IMR-90 (cell line): Measurements from ENCODE around the gene KCNAB2. TPM values are rescaled to one million over a fixed set of nuclear protein-coding genes. Genes with fewer than 3 reads are reported as not detected.

ENCODE experiments used
- ATAC-seq: fragments of 200-7000 bp; cut with Tn5 transposase; 2 replicates; pipeline ENCODE4 v1.9.1; 2020; ENCODE audit warnings: low read depth, mild to moderate bottlenecking, moderate library complexity
- BruUV-seq: library from RNA; stranded (reverse); fragments of 400-500 nt; replicated peaks from 2 replicates; lab custom pipeline; 2021; lab: Mats Ljungman, UMichigan
- CTCF ChIA-PET: fragments of 300-600 bp; formaldehyde crosslinking; extraction: SDS; loops from one replicate; lab custom pipeline; 2021; ENCODE audit warnings: antibody characterized with exemption; lab: Yijun Ruan, JAX
- POLR2A ChIA-PET: fragments of 300-600 bp; sonication (Branson Sonifier 250); formaldehyde crosslinking; loops from one replicate; lab custom pipeline; 2022; ENCODE audit warnings: antibody characterized with exemption; ENCODE audit not compliant: unreplicated experiment; lab: Charles Lee
- DNase-seq: peaks from one replicate; pipeline ENCODE4 v3.0.0; 2013
- H2AFZ ChIP-seq: replicated peaks from 2 replicates; pipeline ENCODE3; 2013; ENCODE audit warnings: low read length, mild to moderate bottlenecking; ENCODE audit not compliant: poor library complexity
- H2AK5ac ChIP-seq: 2 replicates; pipeline ENCODE4 v1.6.1; 2013; ENCODE audit warnings: low read depth, low read length, inconsistent platforms
- H2AK9ac ChIP-seq: replicated peaks from 2 replicates; pipeline ENCODE3; 2013; ENCODE audit warnings: mild to moderate bottlenecking, low read depth, low read length, moderate library complexity; ENCODE audit not compliant: poor library complexity
- H2BK120ac ChIP-seq: 2 replicates; pipeline ENCODE4 v1.6.1; 2013; ENCODE audit warnings: low read depth, low read length, inconsistent platforms
- H2BK15ac ChIP-seq: 3 replicates; pipeline ENCODE4 v1.6.1; 2013; ENCODE audit warnings: low read depth, low read length, inconsistent platforms
- H2BK20ac ChIP-seq: 2 replicates; pipeline ENCODE4 v1.6.1; 2013; ENCODE audit warnings: low read depth, mild to moderate bottlenecking, inconsistent platforms, low read length, moderate library complexity
- H2BK5ac ChIP-seq: 2 replicates; pipeline ENCODE4 v1.6.1; 2013; ENCODE audit warnings: mild to moderate bottlenecking, low read depth, low read length, inconsistent platforms; ENCODE audit not compliant: poor library complexity, severe bottlenecking
- H3K14ac ChIP-seq: replicated peaks from 2 replicates; pipeline ENCODE4 v1.6.1; 2013; ENCODE audit warnings: low read depth, low read length, inconsistent platforms
- H3K18ac ChIP-seq: 2 replicates; pipeline ENCODE4 v1.6.1; 2013; ENCODE audit warnings: low read depth, low read length, control low read depth
- H3K23ac ChIP-seq: 2 replicates; pipeline ENCODE4 v1.6.1; 2013; ENCODE audit warnings: low read depth, low read length, inconsistent platforms
- H3K27ac ChIP-seq: 2 replicates; pipeline ENCODE4 v1.5.1; 2013; ENCODE audit warnings: mild to moderate bottlenecking, control low read depth, low read length; ENCODE audit not compliant: insufficient read depth
- H3K27me3 ChIP-seq: 2 replicates; pipeline ENCODE4 v1.6.1; 2013; ENCODE audit warnings: low read length; ENCODE audit not compliant: control insufficient read depth, insufficient read depth
- H3K36me3 ChIP-seq: 2 replicates; pipeline ENCODE4 v1.6.1; 2013; ENCODE audit warnings: low read length, mixed read lengths; ENCODE audit not compliant: control insufficient read depth, insufficient read depth
- H3K4ac ChIP-seq: 2 replicates; pipeline ENCODE4 v1.6.1; 2013; ENCODE audit warnings: low read depth, low read length, inconsistent platforms
- H3K4me1 ChIP-seq: 2 replicates; pipeline ENCODE4 v1.6.1; 2013; ENCODE audit warnings: low read length, mixed read lengths; ENCODE audit not compliant: control insufficient read depth, insufficient read depth
- H3K4me2 ChIP-seq: 2 replicates; pipeline ENCODE4 v1.6.1; 2013; ENCODE audit warnings: low read depth, mild to moderate bottlenecking, control low read depth, low read length, moderate library complexity
- H3K4me3 ChIP-seq: 2 replicates; pipeline ENCODE4 v1.5.1; 2013; ENCODE audit warnings: low read depth, mild to moderate bottlenecking, control low read depth, low read length, moderate library complexity; ENCODE audit not compliant: insufficient read depth
- H3K56ac ChIP-seq: 2 replicates; pipeline ENCODE4 v1.6.1; 2013; ENCODE audit warnings: low read length, inconsistent platforms; ENCODE audit not compliant: insufficient read depth; ENCODE audit errors: extremely low read depth
- H3K79me1 ChIP-seq, 2 experiments: 2 replicates each; pipeline ENCODE4 v1.6.1; 2013; ENCODE audit warnings: low read length in 2 of 2, inconsistent platforms in 1 of 2, low read depth in 1 of 2
- H3K9ac ChIP-seq: 2 replicates; pipeline ENCODE4 v1.6.1; 2013; ENCODE audit warnings: low read depth, low read length, control low read depth
- H3K9me1 ChIP-seq: 2 replicates; pipeline ENCODE4 v1.6.1; 2013; ENCODE audit warnings: low read length, inconsistent platforms; ENCODE audit not compliant: insufficient read depth
- H3K9me3 ChIP-seq: 2 replicates; pipeline ENCODE4 v1.6.1; 2013; ENCODE audit warnings: low read length; ENCODE audit not compliant: control insufficient read depth, insufficient read depth
- H4K20me1 ChIP-seq: 2 replicates; pipeline ENCODE4 v1.6.1; 2013; ENCODE audit warnings: low read length, inconsistent platforms; ENCODE audit not compliant: insufficient read depth
- H4K5ac ChIP-seq: 2 replicates; pipeline ENCODE4 v1.6.1; 2013; ENCODE audit warnings: mild to moderate bottlenecking, low read depth, low read length, control low read depth
- H4K8ac ChIP-seq, 2 experiments: 2 replicates each; pipeline ENCODE4 v1.6.1; 2013; ENCODE audit warnings: low read depth in 2 of 2, low read length in 2 of 2, control low read depth in 1 of 2, inconsistent platforms in 1 of 2
- H4K91ac ChIP-seq: 2 replicates; pipeline ENCODE4 v1.6.1; 2013; ENCODE audit warnings: low read depth, low read length, inconsistent platforms; ENCODE audit not compliant: insufficient read depth
- BHLHE40 ChIP-seq: fragments of 150-350 bp; IDR thresholded peaks from 2 replicates; pipeline ENCODE4 v1.6.1; 2016; ENCODE audit warnings: mild to moderate bottlenecking, low read depth, low read length
- CEBPB ChIP-seq: IDR thresholded peaks from 2 replicates; pipeline ENCODE4 v1.6.1; 2012; ENCODE audit warnings: low read depth, low read length, improper control_type of control experiment
- CHD1 ChIP-seq: IDR thresholded peaks from 2 replicates; pipeline ENCODE4 v1.6.1; 2012; ENCODE audit warnings: low read depth, low read length, improper control_type of control experiment
- ELK1 ChIP-seq: fragments of 150-350 bp; IDR thresholded peaks from 2 replicates; pipeline ENCODE4 v1.6.1; 2016; ENCODE audit warnings: low read depth, mild to moderate bottlenecking, low read length, moderate library complexity, borderline replicate concordance
- FOS ChIP-seq: fragments of 150-350 bp; IDR thresholded peaks from 2 replicates; pipeline ENCODE4 v1.6.1; 2016; ENCODE audit warnings: low read depth, low read length
- MAZ ChIP-seq: IDR thresholded peaks from 2 replicates; pipeline ENCODE4 v1.6.1; 2012; ENCODE audit warnings: low read depth, mild to moderate bottlenecking, low read length, improper control_type of control experiment, moderate library complexity, borderline replicate concordance
- MXI1 ChIP-seq: IDR thresholded peaks from 2 replicates; pipeline ENCODE4 v1.6.1; 2012; ENCODE audit warnings: low read depth, mild to moderate bottlenecking, low read length, moderate library complexity, borderline replicate concordance
- NFE2L2 ChIP-seq: fragments of 150-350 bp; IDR thresholded peaks from 2 replicates; pipeline ENCODE4 v1.6.1; 2016; ENCODE audit warnings: low read depth, mild to moderate bottlenecking, low read length
- POLR2A ChIP-seq: IDR thresholded peaks from 2 replicates; pipeline ENCODE4 v1.6.1; 2012; ENCODE audit warnings: mild to moderate bottlenecking, low read depth, low read length
- RAD21 ChIP-seq: IDR thresholded peaks from 2 replicates; pipeline ENCODE4 v1.6.1; 2012; ENCODE audit warnings: low read length, improper control_type of control experiment
- RCOR1 ChIP-seq: IDR thresholded peaks from 2 replicates; pipeline ENCODE4 v1.6.1; 2012; ENCODE audit warnings: mild to moderate bottlenecking, low read length, improper control_type of control experiment; ENCODE audit not compliant: insufficient replicate concordance
- RFX5 ChIP-seq: IDR thresholded peaks from 2 replicates; pipeline ENCODE4 v1.8.0; 2012; ENCODE audit warnings: low read depth, mild to moderate bottlenecking, low read length, moderate library complexity
- SMC3 ChIP-seq: fragments of 150-350 bp; IDR thresholded peaks from 2 replicates; pipeline ENCODE4 v1.6.1; 2016; ENCODE audit warnings: low read depth, mild to moderate bottlenecking, antibody characterized with exemption, low read length, moderate library complexity
- USF2 ChIP-seq: fragments of 150-350 bp; IDR thresholded peaks from 2 replicates; pipeline ENCODE4 v1.6.1; 2017; ENCODE audit warnings: mild to moderate bottlenecking, antibody characterized with exemption, low read length, low read depth
- WGBS, 2 experiments: methylation state at CpG; one replicate each; pipeline versions ENCODE4 v1.1.5 to v1.1.7; 2013; ENCODE audit warnings: missing lambda C conversion rate in 2 of 2; ENCODE audit not compliant: insufficient read length in 1 of 2; ENCODE audit errors: extremely low coverage in 2 of 2; 5-methylcytosine and 5-hydroxymethylcytosine counted together
- dilution Hi-C: fragments of 300-500 bp; cut with HindIII; formaldehyde crosslinking; loops from one replicate; pipeline ENCODE4 v1.14.3; 2018; ENCODE audit warnings: low sequenced_read_pairs; ENCODE audit not compliant: unreplicated experiment
- in situ Hi-C: fragments of 300-500 bp; cut with MboI; formaldehyde crosslinking; loops from 3 replicates; pipeline ENCODE4 v1.14.3; 2019; ENCODE audit warnings: low sequenced_read_pairs, inconsistent platforms, mixed read lengths
- intact Hi-C: fragments of 100-400 bp; cut with micrococcal nuclease; formaldehyde crosslinking; loops from 2 replicates; pipeline ENCODE4 v1.10.0; 2022
- polyA plus RNA-seq, 3 experiments: library from polyadenylated mRNA; depleted of rRNA; stranded (reverse); fragments of >200 nt; gene quantifications; 2 replicates each; pipeline ENCODE4 v1.2.3, GENCODE V29; 2012; ENCODE audit warnings: low replicate concordance in 1 of 3
- total RNA-seq: library from RNA; depleted of rRNA; stranded (reverse); fragments of >200 nt; gene quantifications from 2 replicates; pipeline ENCODE4 v1.2.3, GENCODE V29; 2012
- TF ChIP-seq, protein P1 (sequence below): conservative IDR thresholded peaks from 2 replicates; pipeline ENCODE4 v1.5.1; 2012; ENCODE audit warnings: mild to moderate bottlenecking, low read depth, low read length, improper control_type of control experiment

Gene KCNAB2
- total and polyA plus RNA-seq, 2 of the 4 experiments (the other 2 are of a cell fraction), result 1.3 to 4.2 TPM

DNA sequence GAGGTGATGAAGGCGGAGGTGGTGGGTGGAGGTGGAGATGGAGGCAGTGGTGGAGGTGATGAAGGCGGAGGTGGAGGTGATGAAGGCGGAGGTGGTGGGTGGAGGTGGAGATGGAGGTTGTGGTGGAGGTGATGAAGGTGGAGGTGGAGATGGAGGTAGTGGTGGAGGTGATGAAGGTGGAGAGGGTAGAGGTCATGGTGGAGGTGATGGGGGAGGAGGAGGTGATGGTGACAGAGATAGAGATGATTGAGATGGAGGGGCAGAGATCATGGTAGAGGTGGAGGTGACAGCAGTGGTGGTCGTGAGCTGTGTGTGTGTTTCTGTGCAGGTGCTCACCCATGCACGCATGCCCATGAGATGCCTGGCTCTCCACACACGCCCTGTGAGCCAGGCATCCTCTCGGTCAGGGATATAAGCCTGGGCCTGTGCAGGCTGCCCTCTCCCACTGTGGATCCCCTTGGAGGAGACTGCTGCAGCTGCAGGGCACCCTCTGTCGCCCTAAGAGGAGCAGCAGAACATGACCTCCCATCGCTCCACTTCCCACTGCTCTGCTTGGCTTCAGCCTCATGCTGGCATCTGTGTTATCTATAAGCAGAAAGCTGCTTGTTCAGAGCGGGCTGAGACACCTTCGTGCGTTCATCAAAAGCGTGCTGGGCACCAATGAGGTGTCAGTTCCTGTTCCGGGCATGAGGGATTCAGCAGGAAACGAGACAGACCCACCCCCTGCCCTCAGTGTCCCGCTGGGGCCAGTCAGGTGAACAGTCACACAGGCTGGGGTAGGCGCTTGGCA lies 33.0 kb upstream of the KCNAB2 start:
- Histone ChIP-seq H3K18ac (no peak overlapping the region), H3K79me1 (no peaks in the 10 kb centered on the region), H2BK15ac (no peak overlapping the region), H2AK5ac (no peak overlapping the region), H4K8ac (no peak overlapping the region), H3K23ac (no peak overlapping the region), H3K27me3 (no peaks in the 10 kb centered on the region), H3K4me2 (no peak overlapping the region), H2BK20ac (no peak overlapping the region), H3K4me3 (no peak overlapping the region), H4K5ac (no peak overlapping the region), H3K36me3 (no peaks in the 10 kb centered on the region), H4K20me1 (no peaks in the 10 kb centered on the region), H3K9ac (no peak overlapping the region), H2AFZ (no peak overlapping the region), H3K4ac (no peak overlapping the region), H3K56ac (no peak overlapping the region), H3K9me1 (no peaks in the 10 kb centered on the region; the same call in 1 of the 2 replicates), H3K27ac (no peak overlapping the region), H3K4me1 (no peaks in the 10 kb centered on the region), H2AK9ac (no peak overlapping the region), H3K9me3 (no peaks in the 10 kb centered on the region), H2BK5ac (no peak overlapping the region), H4K91ac (no peak overlapping the region), H3K14ac (no peak overlapping the region), H2BK120ac (no peak overlapping the region)
- WGBS, 2 experiments, result 69% methylated on average over 14 of the region's 17 CpGs; no CpG with 5 or more reads in 1 of the 2 experiments
- no TSS peak for BruUV-seq
- TF ChIP-seq USF2, result no peak
- no peak for TF ChIP-seq RCOR1
- no peak for TF ChIP-seq FOS
- TF ChIP-seq, protein P1, sequence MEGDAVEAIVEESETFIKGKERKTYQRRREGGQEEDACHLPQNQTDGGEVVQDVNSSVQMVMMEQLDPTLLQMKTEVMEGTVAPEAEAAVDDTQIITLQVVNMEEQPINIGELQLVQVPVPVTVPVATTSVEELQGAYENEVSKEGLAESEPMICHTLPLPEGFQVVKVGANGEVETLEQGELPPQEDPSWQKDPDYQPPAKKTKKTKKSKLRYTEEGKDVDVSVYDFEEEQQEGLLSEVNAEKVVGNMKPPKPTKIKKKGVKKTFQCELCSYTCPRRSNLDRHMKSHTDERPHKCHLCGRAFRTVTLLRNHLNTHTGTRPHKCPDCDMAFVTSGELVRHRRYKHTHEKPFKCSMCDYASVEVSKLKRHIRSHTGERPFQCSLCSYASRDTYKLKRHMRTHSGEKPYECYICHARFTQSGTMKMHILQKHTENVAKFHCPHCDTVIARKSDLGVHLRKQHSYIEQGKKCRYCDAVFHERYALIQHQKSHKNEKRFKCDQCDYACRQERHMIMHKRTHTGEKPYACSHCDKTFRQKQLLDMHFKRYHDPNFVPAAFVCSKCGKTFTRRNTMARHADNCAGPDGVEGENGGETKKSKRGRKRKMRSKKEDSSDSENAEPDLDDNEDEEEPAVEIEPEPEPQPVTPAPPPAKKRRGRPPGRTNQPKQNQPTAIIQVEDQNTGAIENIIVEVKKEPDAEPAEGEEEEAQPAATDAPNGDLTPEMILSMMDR, result no peak
- TF ChIP-seq BHLHE40, result no peak
- no peak for TF ChIP-seq NFE2L2
- no peak for TF ChIP-seq CEBPB
- TF ChIP-seq POLR2A, result no peak
- TF ChIP-seq SMC3, result no peak
- TF ChIP-seq CHD1, result no peak
- TF ChIP-seq ELK1, result no peak
- no peak for TF ChIP-seq MXI1
- no peak for TF ChIP-seq RAD21
- TF ChIP-seq RFX5, result no peak
- no peak for TF ChIP-seq MAZ
- ChIA-PET POLR2A (no interaction called here), CTCF (no interaction called here)
- no peak for ATAC-seq
- no peak for DNase-seq
- in situ Hi-C loops, result no loop called here
- dilution Hi-C loops, result no loop called here
- intact Hi-C loops, result no loop called here
